ENCODE measurements around the gene OR2T35.

GRCh38 chr1:248686815-248687214 lies 41.7 kb upstream of the OR2T35 start:
- no peak for TF ChIP-seq CTCF (IDR thresholded peaks at IDR 0.05; ENCODE audit: poor library complexity)
- no peak for TF ChIP-seq EZH2phosphoT487 (IDR thresholded peaks at IDR 0.05; ENCODE audit: low read depth, severe bottlenecking, unreplicated experiment)
